Endothelial cell (in vitro differentiated cells): ENCODE measurements around the gene SYNDIG1L. TPM values are rescaled to one million over a fixed set of nuclear protein-coding genes. Genes with fewer than 3 reads are reported as not detected.

Experiments used
- DNase-seq: peaks from one replicate; pipeline ENCODE4 v3.0.0; 2021; ENCODE audit warnings: low spot score
- H3K27ac Mint-ChIP-seq: one replicate; pipeline ENCODE4 v1.8.0; 2021; ENCODE audit warnings: mixed read lengths, inconsistent platforms; ENCODE audit not compliant: unreplicated experiment
- H3K27me3 Mint-ChIP-seq: one replicate; pipeline ENCODE4 v1.8.0; 2021; ENCODE audit warnings: mild to moderate bottlenecking, moderate library complexity, mixed read lengths, inconsistent platforms; ENCODE audit not compliant: unreplicated experiment
- H3K36me3 Mint-ChIP-seq: one replicate; pipeline ENCODE4 v1.8.0; 2021; ENCODE audit warnings: mild to moderate bottlenecking, low read depth, mixed read lengths, inconsistent platforms; ENCODE audit not compliant: unreplicated experiment
- H3K4me1 Mint-ChIP-seq: one replicate; pipeline ENCODE4 v1.8.0; 2021; ENCODE audit warnings: mild to moderate bottlenecking, mixed read lengths, inconsistent platforms; ENCODE audit not compliant: unreplicated experiment
- H3K4me3 Mint-ChIP-seq: one replicate; pipeline ENCODE4 v1.8.0; 2021; ENCODE audit warnings: mild to moderate bottlenecking, mixed read lengths, inconsistent platforms; ENCODE audit not compliant: unreplicated experiment
- H3K9me3 Mint-ChIP-seq: one replicate; pipeline ENCODE4 v1.8.0; 2021; ENCODE audit warnings: mixed read lengths, inconsistent platforms; ENCODE audit not compliant: unreplicated experiment
- total RNA-seq: library from RNA; stranded (reverse); fragmentation: NEBNext Ultra II Directional; extraction: Animal tissue kit (Norgen Biotek cat#: 25700); gene quantifications from one replicate; pipeline ENCODE4 v1.2.1, GENCODE V29; 2021; ENCODE audit not compliant: unreplicated experiment
- TF ChIP-seq, protein P1 (sequence below): fragments of 200-600 bp; sonication (generic); IDR thresholded peaks from one replicate; pipeline ENCODE4 v1.5.0; 2021; ENCODE audit warnings: antibody characterized with exemption; ENCODE audit not compliant: unreplicated experiment

Gene SYNDIG1L
- total RNA-seq, 1 donor from 2014 or later: 1.1 TPM

DNA sequence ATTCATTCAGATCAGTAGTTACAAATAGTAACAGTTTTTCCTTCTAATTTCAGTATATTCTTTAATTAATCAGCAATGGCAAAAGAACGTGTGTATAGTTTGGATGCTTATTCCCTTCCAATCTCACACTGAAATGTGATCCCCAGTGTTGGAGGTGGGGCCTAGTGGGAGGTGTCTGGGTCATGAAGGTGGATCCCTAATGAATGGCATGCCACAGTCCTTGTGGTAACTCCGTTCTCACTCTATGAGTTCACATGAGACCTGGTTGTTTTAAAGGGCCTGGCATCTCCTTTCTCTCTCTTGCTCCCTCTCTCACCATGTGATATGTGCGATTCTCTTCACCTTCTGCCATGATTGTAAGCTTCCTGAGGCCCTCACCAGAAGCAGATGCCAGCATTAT, 18.9 kb upstream of the SYNDIG1L start:
- no peak overlapping the region for H3K27ac Mint-ChIP-seq
- no peaks in the 10 kb centered on the region for H3K27me3 Mint-ChIP-seq
- DNase-seq: no peak
- H3K36me3 Mint-ChIP-seq: no peaks in the 10 kb centered on the region
- H3K4me3 Mint-ChIP-seq: no peak overlapping the region
- TF ChIP-seq, protein P1, sequence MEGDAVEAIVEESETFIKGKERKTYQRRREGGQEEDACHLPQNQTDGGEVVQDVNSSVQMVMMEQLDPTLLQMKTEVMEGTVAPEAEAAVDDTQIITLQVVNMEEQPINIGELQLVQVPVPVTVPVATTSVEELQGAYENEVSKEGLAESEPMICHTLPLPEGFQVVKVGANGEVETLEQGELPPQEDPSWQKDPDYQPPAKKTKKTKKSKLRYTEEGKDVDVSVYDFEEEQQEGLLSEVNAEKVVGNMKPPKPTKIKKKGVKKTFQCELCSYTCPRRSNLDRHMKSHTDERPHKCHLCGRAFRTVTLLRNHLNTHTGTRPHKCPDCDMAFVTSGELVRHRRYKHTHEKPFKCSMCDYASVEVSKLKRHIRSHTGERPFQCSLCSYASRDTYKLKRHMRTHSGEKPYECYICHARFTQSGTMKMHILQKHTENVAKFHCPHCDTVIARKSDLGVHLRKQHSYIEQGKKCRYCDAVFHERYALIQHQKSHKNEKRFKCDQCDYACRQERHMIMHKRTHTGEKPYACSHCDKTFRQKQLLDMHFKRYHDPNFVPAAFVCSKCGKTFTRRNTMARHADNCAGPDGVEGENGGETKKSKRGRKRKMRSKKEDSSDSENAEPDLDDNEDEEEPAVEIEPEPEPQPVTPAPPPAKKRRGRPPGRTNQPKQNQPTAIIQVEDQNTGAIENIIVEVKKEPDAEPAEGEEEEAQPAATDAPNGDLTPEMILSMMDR: no peak
- H3K9me3 Mint-ChIP-seq: no peaks in the 10 kb centered on the region
- peaks cover 21% of the 10 kb centered on the region for H3K4me1 Mint-ChIP-seq

GRCh38 chr14:74442757-74443156, 16.7 kb upstream of the SYNDIG1L start:
- no peak overlapping the region for H3K4me3 Mint-ChIP-seq

DNA sequence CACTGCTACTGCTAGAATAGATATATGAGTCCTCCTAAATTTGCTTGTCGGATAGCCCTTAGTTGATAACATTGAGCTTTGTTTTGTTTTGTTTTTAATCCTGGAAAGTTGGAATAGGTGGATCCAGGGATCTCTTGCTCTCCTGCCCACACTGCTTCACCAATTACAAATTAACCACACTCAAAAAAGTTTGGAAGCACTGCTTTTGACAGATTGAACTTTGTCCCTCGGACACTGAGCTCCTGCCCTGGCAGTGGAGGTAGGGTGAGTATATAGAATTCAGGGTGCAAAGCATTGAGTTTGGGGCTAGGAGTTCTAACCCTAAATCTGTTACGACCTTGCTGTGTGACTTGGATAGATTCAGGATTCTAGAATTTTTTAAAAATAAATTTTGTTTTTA, 15.1 kb upstream of the SYNDIG1L start:
- Mint-ChIP-seq H3K9me3 (no peaks in the 10 kb centered on the region), H3K27ac (no peak overlapping the region), H3K27me3 (peaks cover 2% of the 10 kb centered on the region), H3K4me3 (no peak overlapping the region), H3K4me1 (peaks cover 45% of the 10 kb centered on the region), H3K36me3 (no peaks in the 10 kb centered on the region)
- no peak for DNase-seq
- TF ChIP-seq, protein P1: no peak

More at GRCh38 chr14:74442757-74443156, 16.7 kb upstream of the SYNDIG1L start:
- peaks cover 35% of the 10 kb centered on the region for H3K4me1 Mint-ChIP-seq
- TF ChIP-seq, protein P1: no peak
- no peaks in the 10 kb centered on the region for H3K9me3 Mint-ChIP-seq
- no peaks in the 10 kb centered on the region for H3K36me3 Mint-ChIP-seq
- no peaks in the 10 kb centered on the region for H3K27me3 Mint-ChIP-seq
- H3K27ac Mint-ChIP-seq: peak overlapping the region; percentile 12
- DNase-seq: no peak

DNA sequence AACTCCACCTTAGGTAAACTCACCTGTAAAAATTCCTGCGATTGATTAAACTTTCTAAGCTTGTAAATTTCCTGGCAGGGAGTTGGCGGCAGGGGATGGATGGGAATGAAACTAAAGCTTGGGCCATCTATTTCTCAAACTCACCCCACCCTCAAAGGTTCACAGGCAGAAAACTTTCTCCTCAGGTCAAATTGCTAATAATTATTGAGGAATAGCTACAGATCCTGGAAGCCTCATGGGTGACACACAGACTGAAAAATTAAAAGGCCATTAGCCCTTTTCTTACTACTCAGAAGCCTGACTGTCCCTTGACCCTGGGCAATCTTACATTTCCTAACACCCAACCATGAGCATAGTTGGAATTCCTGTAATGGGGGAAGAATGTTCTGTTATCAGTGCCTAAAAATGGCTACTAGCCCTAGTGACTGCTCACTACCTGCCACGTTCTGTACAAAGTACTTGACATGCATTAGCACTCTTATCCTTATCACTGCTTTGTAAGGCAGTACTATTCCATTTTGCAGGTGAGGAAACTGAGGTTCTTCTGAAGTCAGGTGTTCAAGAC, 12.4 kb upstream of the SYNDIG1L start:
- H3K27ac Mint-ChIP-seq: no peak overlapping the region
- peaks cover 2% of the 10 kb centered on the region for H3K27me3 Mint-ChIP-seq
- H3K9me3 Mint-ChIP-seq: no peaks in the 10 kb centered on the region
- TF ChIP-seq, protein P1: no peak
- no peak for DNase-seq
- H3K36me3 Mint-ChIP-seq: no peaks in the 10 kb centered on the region
- H3K4me1 Mint-ChIP-seq: peaks cover 55% of the 10 kb centered on the region
- no peak overlapping the region for H3K4me3 Mint-ChIP-seq

GRCh38 chr14:74437496-74438053, 11.6 kb upstream of the SYNDIG1L start:
- peak; percentile 55 for DNase-seq
- H3K4me3 Mint-ChIP-seq: no peak overlapping the region

More at GRCh38 chr14:74437496-74438053, 11.6 kb upstream of the SYNDIG1L start:
- Mint-ChIP-seq H3K27ac (peak overlapping the region; percentile 94), H3K4me1 (peaks cover 46% of the 10 kb centered on the region), H3K36me3 (no peaks in the 10 kb centered on the region), H3K27me3 (peaks cover 2% of the 10 kb centered on the region), H3K9me3 (no peaks in the 10 kb centered on the region)
- TF ChIP-seq, protein P1: no peak
